GM23338 (cell line): ENCODE measurements around the gene SLBP. TPM values are rescaled to one million over a fixed set of nuclear protein-coding genes. Genes with fewer than 3 reads are reported as not detected.

Experiments
- ATAC-seq: fragments of 200-7000 bp; cut with Tn5 transposase; 3 replicates; pipeline ENCODE4 v1.9.1; 2020
- DNase-seq: peaks from one replicate; pipeline ENCODE4 v3.0.0-alpha.2; 2015; ENCODE audit warnings: low spot score
- H2AFZ ChIP-seq: fragments of 200-600 bp; sonication (generic); 2 replicates; pipeline ENCODE4 v1.8.0; 2016; ENCODE audit warnings: antibody characterized with exemption, mild to moderate bottlenecking, moderate library complexity
- H3F3A ChIP-seq: fragments of 200-600 bp; sonication (generic); replicated peaks from 2 replicates; pipeline ENCODE4 v1.8.0; 2017; ENCODE audit warnings: antibody characterized with exemption, mixed run types, low read depth
- H3K27ac ChIP-seq: fragments of 200-600 bp; sonication (generic); 2 replicates; pipeline ENCODE4 v1.6.1; 2016; ENCODE audit warnings: low read depth
- H3K27me3 ChIP-seq: fragments of 200-600 bp; sonication (generic); 2 replicates; pipeline ENCODE4 v1.8.0; 2016; ENCODE audit warnings: mild to moderate bottlenecking, mixed run types, moderate library complexity; ENCODE audit not compliant: insufficient read depth
- H3K36me3 ChIP-seq: fragments of 200-600 bp; sonication (generic); 2 replicates; pipeline ENCODE4 v1.8.0; 2016; ENCODE audit warnings: mild to moderate bottlenecking; ENCODE audit not compliant: insufficient read depth
- H3K4me1 ChIP-seq: fragments of 200-600 bp; sonication (generic); 2 replicates; pipeline ENCODE4 v1.8.0; 2016; ENCODE audit warnings: mild to moderate bottlenecking, moderate library complexity; ENCODE audit not compliant: insufficient read depth
- H3K4me2 ChIP-seq: fragments of 200-600 bp; sonication (generic); 2 replicates; pipeline ENCODE4 v1.7.1; 2017; ENCODE audit warnings: mixed run types
- H3K4me3 ChIP-seq: fragments of 200-600 bp; sonication (generic); 2 replicates; pipeline ENCODE4 v1.6.1; 2016; ENCODE audit warnings: mixed run types
- H3K79me2 ChIP-seq: fragments of 200-600 bp; sonication (generic); replicated peaks from 2 replicates; pipeline ENCODE4 v1.8.0; 2017; ENCODE audit warnings: mild to moderate bottlenecking; ENCODE audit not compliant: insufficient read depth
- H3K9me2 ChIP-seq: fragments of 200-600 bp; sonication (generic); 2 replicates; pipeline ENCODE4 v1.8.0; 2017; ENCODE audit not compliant: insufficient read depth
- H4K20me1 ChIP-seq: fragments of 200-600 bp; sonication (generic); replicated peaks from 2 replicates; pipeline ENCODE4 v1.8.0; 2017; ENCODE audit warnings: mild to moderate bottlenecking; ENCODE audit not compliant: insufficient read depth
- H3K27ac Mint-ChIP-seq: 2 replicates; pipeline ENCODE4 v1.8.0; 2020; ENCODE audit warnings: inconsistent platforms, mild to moderate bottlenecking, moderate library complexity, mixed read lengths
- H3K27me3 Mint-ChIP-seq: 3 replicates; pipeline ENCODE4 v1.8.0; 2022; ENCODE audit warnings: low read depth, mild to moderate bottlenecking, moderate library complexity, mixed read lengths, inconsistent platforms; ENCODE audit not compliant: insufficient read depth, poor library complexity
- H3K36me3 Mint-ChIP-seq: 3 replicates; pipeline ENCODE4 v1.8.0; 2021; ENCODE audit warnings: low read depth, mild to moderate bottlenecking, inconsistent platforms, moderate library complexity, mixed read lengths
- H3K4me1 Mint-ChIP-seq: 3 replicates; pipeline ENCODE4 v1.8.0; 2020; ENCODE audit warnings: mild to moderate bottlenecking, inconsistent platforms, mixed read lengths
- H3K4me3 Mint-ChIP-seq: 3 replicates; pipeline ENCODE4 v1.8.0; 2021; ENCODE audit warnings: moderate library complexity, mild to moderate bottlenecking, inconsistent platforms, mixed read lengths
- H3K9me3 Mint-ChIP-seq: 3 replicates; pipeline ENCODE4 v1.8.0; 2020; ENCODE audit warnings: moderate library complexity, mild to moderate bottlenecking, inconsistent platforms, mixed read lengths
- STAT1 ChIP-seq: IDR thresholded peaks from one replicate; pipeline ENCODE4 v1.6.1; 2016; ENCODE audit warnings: antibody characterized with exemption; ENCODE audit not compliant: unreplicated experiment
- ZNF331 ChIP-seq: fragments of 250-450 bp; sonication (Bioruptor Pico); IDR thresholded peaks from 2 replicates; pipeline ENCODE4 v1.5.0; 2020; ENCODE audit warnings: low read depth, mild to moderate bottlenecking, moderate library complexity
- ZNF462 ChIP-seq: fragments of 250-450 bp; sonication (Bioruptor Pico); IDR thresholded peaks from 2 replicates; pipeline ENCODE4 v1.5.0; 2020; ENCODE audit warnings: mild to moderate bottlenecking, moderate library complexity
- polyA plus RNA-seq: library from polyadenylated mRNA; unstranded; fragments of >200 nt; fragmentation: Nextera tagmentation; extraction: Ambion mirVana; gene quantifications from 2 replicates; pipeline ENCODE4 v1.2.1, GENCODE V29; 2016
- total RNA-seq: library from RNA; depleted of rRNA; stranded (reverse); fragments of >200 nt; shearing (Covaris generic); gene quantifications from 2 replicates; pipeline ENCODE4 v1.2.3, GENCODE V29; 2014
- TF ChIP-seq, protein P1 (sequence below): IDR thresholded peaks from one replicate; pipeline ENCODE4 v1.6.1; 2018; ENCODE audit warnings: antibody characterized with exemption; ENCODE audit not compliant: unreplicated experiment
- TF ChIP-seq, protein P2 (sequence below): IDR thresholded peaks from 2 replicates; pipeline ENCODE4 v1.6.1; 2016; ENCODE audit warnings: antibody characterized with exemption

The SLBP gene
- total and polyA plus RNA-seq, 2 experiments from 2014 or later, result 54.4 to 58.6 TPM

GRCh38 chr4:1668488-1668840 is 43.7 kb downstream of the SLBP start (continued):
- TF ChIP-seq, protein P1, sequence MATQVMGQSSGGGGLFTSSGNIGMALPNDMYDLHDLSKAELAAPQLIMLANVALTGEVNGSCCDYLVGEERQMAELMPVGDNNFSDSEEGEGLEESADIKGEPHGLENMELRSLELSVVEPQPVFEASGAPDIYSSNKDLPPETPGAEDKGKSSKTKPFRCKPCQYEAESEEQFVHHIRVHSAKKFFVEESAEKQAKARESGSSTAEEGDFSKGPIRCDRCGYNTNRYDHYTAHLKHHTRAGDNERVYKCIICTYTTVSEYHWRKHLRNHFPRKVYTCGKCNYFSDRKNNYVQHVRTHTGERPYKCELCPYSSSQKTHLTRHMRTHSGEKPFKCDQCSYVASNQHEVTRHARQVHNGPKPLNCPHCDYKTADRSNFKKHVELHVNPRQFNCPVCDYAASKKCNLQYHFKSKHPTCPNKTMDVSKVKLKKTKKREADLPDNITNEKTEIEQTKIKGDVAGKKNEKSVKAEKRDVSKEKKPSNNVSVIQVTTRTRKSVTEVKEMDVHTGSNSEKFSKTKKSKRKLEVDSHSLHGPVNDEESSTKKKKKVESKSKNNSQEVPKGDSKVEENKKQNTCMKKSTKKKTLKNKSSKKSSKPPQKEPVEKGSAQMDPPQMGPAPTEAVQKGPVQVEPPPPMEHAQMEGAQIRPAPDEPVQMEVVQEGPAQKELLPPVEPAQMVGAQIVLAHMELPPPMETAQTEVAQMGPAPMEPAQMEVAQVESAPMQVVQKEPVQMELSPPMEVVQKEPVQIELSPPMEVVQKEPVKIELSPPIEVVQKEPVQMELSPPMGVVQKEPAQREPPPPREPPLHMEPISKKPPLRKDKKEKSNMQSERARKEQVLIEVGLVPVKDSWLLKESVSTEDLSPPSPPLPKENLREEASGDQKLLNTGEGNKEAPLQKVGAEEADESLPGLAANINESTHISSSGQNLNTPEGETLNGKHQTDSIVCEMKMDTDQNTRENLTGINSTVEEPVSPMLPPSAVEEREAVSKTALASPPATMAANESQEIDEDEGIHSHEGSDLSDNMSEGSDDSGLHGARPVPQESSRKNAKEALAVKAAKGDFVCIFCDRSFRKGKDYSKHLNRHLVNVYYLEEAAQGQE, result no peak

DNA sequence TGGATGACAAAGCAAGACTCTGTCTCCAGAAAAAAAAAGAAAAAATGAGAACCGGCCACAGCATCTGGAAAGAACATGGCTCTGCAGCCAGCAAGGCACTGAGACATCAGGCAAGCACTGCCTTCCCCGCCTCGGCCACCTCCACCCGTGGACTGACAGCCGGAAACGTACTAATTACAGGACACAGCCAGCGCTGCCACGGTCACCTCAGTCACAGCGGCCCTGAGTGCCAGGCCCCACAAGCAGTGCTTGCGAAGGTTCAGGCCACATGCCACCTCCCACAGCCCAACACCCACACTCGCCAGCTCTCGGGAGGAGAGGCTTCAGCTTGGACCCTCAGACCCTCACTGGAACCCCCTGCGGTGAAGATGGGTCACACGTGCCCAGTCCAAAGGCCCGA is 44.8 kb downstream of the SLBP start:
- DNase-seq, result no peak
- no peaks in the 10 kb centered on the region for H3K36me3 Mint-ChIP-seq
- H3K27ac Mint-ChIP-seq, result no peak overlapping the region
- no peak overlapping the region for H3K27ac ChIP-seq
- H3K27me3 Mint-ChIP-seq, result peaks cover 7% of the 10 kb centered on the region
- H3K9me3 Mint-ChIP-seq, result no peaks in the 10 kb centered on the region; the same call in 2 of the 3 replicates
- peaks cover 7% of the 10 kb centered on the region; the same call in 1 of the 3 replicates for H3K4me1 Mint-ChIP-seq
- H3K79me2 ChIP-seq, result no peaks in the 10 kb centered on the region
- no peak overlapping the region for H2AFZ ChIP-seq
- H3K27me3 ChIP-seq, result no peaks in the 10 kb centered on the region
- no peaks in the 10 kb centered on the region for H3F3A ChIP-seq
- no peak for ATAC-seq
- no peaks in the 10 kb centered on the region for H4K20me1 ChIP-seq
- no peak overlapping the region for H3K4me2 ChIP-seq
- TF ChIP-seq, protein P1, result no peak
- TF ChIP-seq STAT1 (no peak), ZNF462 (CRISPR knock-in tag) (no peak), ZNF331 (no peak)
- TF ChIP-seq, protein P2, sequence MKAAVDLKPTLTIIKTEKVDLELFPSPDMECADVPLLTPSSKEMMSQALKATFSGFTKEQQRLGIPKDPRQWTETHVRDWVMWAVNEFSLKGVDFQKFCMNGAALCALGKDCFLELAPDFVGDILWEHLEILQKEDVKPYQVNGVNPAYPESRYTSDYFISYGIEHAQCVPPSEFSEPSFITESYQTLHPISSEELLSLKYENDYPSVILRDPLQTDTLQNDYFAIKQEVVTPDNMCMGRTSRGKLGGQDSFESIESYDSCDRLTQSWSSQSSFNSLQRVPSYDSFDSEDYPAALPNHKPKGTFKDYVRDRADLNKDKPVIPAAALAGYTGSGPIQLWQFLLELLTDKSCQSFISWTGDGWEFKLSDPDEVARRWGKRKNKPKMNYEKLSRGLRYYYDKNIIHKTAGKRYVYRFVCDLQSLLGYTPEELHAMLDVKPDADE, result no peak
- H3K9me2 ChIP-seq, result no peaks in the 10 kb centered on the region
- no peaks in the 10 kb centered on the region for H3K36me3 ChIP-seq
- no peak overlapping the region for H3K4me3 Mint-ChIP-seq
- H3K4me3 ChIP-seq, result no peak overlapping the region
- H3K4me1 ChIP-seq, result no peaks in the 10 kb centered on the region
